Liver (tissue), 3 donors: ENCODE data around the gene CCL5.

Source experiments
- CTCF ChIP-seq: fragments of 150-350 bp; IDR thresholded peaks from 2 replicates; pipeline ENCODE4 v1.5.1; 2017; ENCODE audit warnings: improper control_type of control experiment, low read depth, low read length; ENCODE audit not compliant: missing input control
- FOXA1 ChIP-seq: IDR thresholded peaks from 2 replicates; pipeline ENCODE4 v1.6.1; 2016; ENCODE audit warnings: antibody characterized with exemption
- JUND ChIP-seq, 2 donors: IDR thresholded peaks; 2 replicates each; pipeline ENCODE4 v1.6.1; 2016; ENCODE audit warnings: antibody characterized with exemption in 2 of 2
- MAX ChIP-seq: IDR thresholded peaks from 2 replicates; pipeline ENCODE4 v1.6.1; 2016; ENCODE audit warnings: antibody characterized with exemption
- RAD21 ChIP-seq, 2 donors: IDR thresholded peaks; 2 replicates each; pipeline ENCODE4 v1.6.1; 2016; ENCODE audit warnings: antibody characterized with exemption in 2 of 2, mild to moderate bottlenecking in 2 of 2
- REST ChIP-seq: IDR thresholded peaks from 2 replicates; pipeline ENCODE4 v1.6.1; 2016; ENCODE audit warnings: antibody characterized with exemption, mild to moderate bottlenecking
- RXRA ChIP-seq, 2 donors: IDR thresholded peaks; 2 replicates each; pipeline ENCODE4 v1.6.1; 2017 to 2018; ENCODE audit warnings: antibody characterized with exemption in 2 of 2, mild to moderate bottlenecking in 1 of 2
- SP1 ChIP-seq: IDR thresholded peaks from 2 replicates; pipeline ENCODE4 v1.6.1; 2018; ENCODE audit warnings: antibody characterized with exemption, mild to moderate bottlenecking
- YY1 ChIP-seq: IDR thresholded peaks from 2 replicates; pipeline ENCODE4 v1.6.1; 2016; ENCODE audit warnings: antibody characterized with exemption, mild to moderate bottlenecking
- donor health status: healthy.
- donor health status: healthy.

GRCh38 chr17:35867574-35867973, 12.6 kb downstream of the CCL5 start:
- no peak for TF ChIP-seq CTCF
- TF ChIP-seq YY1 = no peak
- TF ChIP-seq RAD21 (IDR thresholded peaks at IDR 0.05) = no peak
- TF ChIP-seq FOXA1 = no peak
- no peak for TF ChIP-seq RXRA (IDR thresholded peaks at IDR 0.05)
- no peak for TF ChIP-seq REST
- TF ChIP-seq MAX = no peak
- no peak for TF ChIP-seq SP1
- no peak for TF ChIP-seq JUND (IDR thresholded peaks at IDR 0.05)
